Hepatocyte (in vitro differentiated cells): Measurements from ENCODE around the gene MRTFA. TPM values are rescaled to one million over a fixed set of nuclear protein-coding genes. Genes with fewer than 3 reads are reported as not detected.
A peak's percentile ranks its signal among the peaks of the same experiment; 100 is the strongest.

Experiments used
- DNase-seq: peaks from one replicate; pipeline ENCODE4 v3.0.0-alpha.2; 2016; ENCODE audit warnings: low spot score
- H2AFZ ChIP-seq: fragments of 200-600 bp; sonication (generic); 2 replicates; pipeline ENCODE4 v1.6.0; 2016; ENCODE audit warnings: antibody characterized with exemption, mild to moderate bottlenecking
- H3K27ac ChIP-seq: fragments of 200-600 bp; sonication (generic); 2 replicates; pipeline ENCODE4 v1.5.1; 2016; ENCODE audit warnings: mild to moderate bottlenecking
- H3K27me3 ChIP-seq: fragments of 200-600 bp; sonication (generic); 2 replicates; pipeline ENCODE4 v1.6.1; 2016
- H3K36me3 ChIP-seq: fragments of 200-600 bp; sonication (generic); replicated peaks from 2 replicates; pipeline ENCODE4 v1.5.1; 2016; ENCODE audit warnings: low read depth; ENCODE audit not compliant: insufficient read depth
- H3K4me1 ChIP-seq: fragments of 200-600 bp; sonication (generic); 2 replicates; pipeline ENCODE4 v1.5.1; 2016; ENCODE audit warnings: mild to moderate bottlenecking, moderate library complexity; ENCODE audit not compliant: insufficient read depth
- H3K4me2 ChIP-seq: fragments of 200-600 bp; sonication (generic); 2 replicates; pipeline ENCODE4 v1.6.0; 2016
- H3K4me3 ChIP-seq: fragments of 200-600 bp; sonication (generic); 2 replicates; pipeline ENCODE4 v1.5.1; 2016; ENCODE audit warnings: mild to moderate bottlenecking
- H3K79me2 ChIP-seq: fragments of 200-600 bp; sonication (generic); 2 replicates; pipeline ENCODE4 v1.6.0; 2017; ENCODE audit warnings: mild to moderate bottlenecking
- H3K9me2 ChIP-seq: fragments of 200-600 bp; sonication (generic); replicated peaks from 2 replicates; pipeline ENCODE4 v1.6.0; 2017; ENCODE audit warnings: mild to moderate bottlenecking; ENCODE audit not compliant: insufficient read depth
- H3K9me3 ChIP-seq: fragments of 200-600 bp; sonication (generic); 2 replicates; pipeline ENCODE4 v1.5.1; 2016; ENCODE audit warnings: low read depth, mild to moderate bottlenecking
- H4K20me1 ChIP-seq: fragments of 200-600 bp; sonication (generic); 2 replicates; pipeline ENCODE4 v1.6.0; 2016; ENCODE audit warnings: mild to moderate bottlenecking; ENCODE audit not compliant: insufficient read depth, poor library complexity, severe bottlenecking
- CTCF ChIP-seq: fragments of 200-600 bp; sonication (generic); IDR thresholded peaks from 2 replicates; pipeline ENCODE4 v1.5.1; 2016; ENCODE audit warnings: antibody characterized with exemption, mild to moderate bottlenecking; ENCODE audit not compliant: poor library complexity
- EZH2 ChIP-seq: fragments of 200-600 bp; sonication (generic); IDR thresholded peaks from 2 replicates; pipeline ENCODE4 v1.6.1; 2016; ENCODE audit warnings: antibody characterized with exemption, mild to moderate bottlenecking, borderline replicate concordance
- EZH2phosphoT487 ChIP-seq: fragments of 200-600 bp; sonication (generic); IDR thresholded peaks from one replicate; pipeline ENCODE4 v1.6.1; 2018; ENCODE audit warnings: antibody characterized with exemption, mild to moderate bottlenecking, low read depth, moderate library complexity; ENCODE audit not compliant: unreplicated experiment, severe bottlenecking
- WGBS: methylation state at CpG from one replicate; pipeline ENCODE4 v1.1.6; 2016; ENCODE audit warnings: low lambda C conversion rate; ENCODE audit errors: missing lambda C conversion rate; 5-methylcytosine and 5-hydroxymethylcytosine counted together
- polyA plus RNA-seq: library from polyadenylated mRNA; unstranded; fragments of >200 nt; fragmentation: Nextera tagmentation; extraction: Ambion mirVana; gene quantifications from 2 replicates; pipeline ENCODE4 v1.2.1, GENCODE V29; 2016
- total RNA-seq: library from RNA; depleted of rRNA; stranded (reverse); fragments of >200 nt; gene quantifications from 2 replicates; pipeline ENCODE4 v1.2.3, GENCODE V29; 2014

Gene MRTFA
- total and polyA plus RNA-seq, 2 experiments from 2014 or later: 19.0 to 29.7 TPM

DNA sequence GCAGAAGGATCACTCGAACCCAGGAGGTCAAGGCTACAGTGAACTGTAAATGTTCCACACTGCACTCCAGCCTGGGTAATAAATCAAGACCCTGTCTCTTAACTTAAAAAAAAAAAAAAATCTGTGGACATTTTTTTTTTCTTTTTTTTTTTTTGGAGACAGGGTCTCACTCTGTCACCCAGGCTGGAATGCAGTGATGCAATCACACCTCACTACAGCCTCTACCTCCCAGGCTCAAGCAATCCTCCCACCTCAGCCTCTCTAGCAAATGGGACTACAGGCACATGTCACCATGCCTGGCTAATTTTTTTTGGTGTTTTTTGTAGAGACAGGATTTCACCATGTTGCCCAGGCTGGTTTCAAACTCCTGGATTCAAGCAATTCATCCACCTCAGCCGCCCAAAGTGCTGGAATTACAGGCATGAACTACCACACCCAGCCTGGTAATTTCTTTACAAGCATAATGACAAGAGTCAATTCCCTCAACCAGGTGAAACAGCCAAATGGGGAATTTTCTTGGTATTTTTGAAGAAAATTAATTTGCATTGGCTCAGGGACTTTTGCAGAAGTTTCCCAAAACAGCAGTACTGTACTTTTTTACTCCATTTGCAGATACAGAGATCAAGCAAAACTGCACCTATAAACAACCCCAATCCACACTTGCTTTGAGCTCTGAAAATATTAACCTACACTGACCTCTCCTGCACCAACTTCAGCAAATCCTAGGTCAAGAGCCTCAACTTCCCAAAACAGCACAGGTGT, 44.0 kb downstream of the MRTFA start:
- no peaks in the 10 kb centered on the region for H3K9me2 ChIP-seq
- peaks cover 91% of the 10 kb centered on the region for H3K79me2 ChIP-seq
- 86% methylated on average over 2 of the region's 2 CpGs for WGBS
- no peak overlapping the region for H3K4me3 ChIP-seq
- peaks cover 11% of the 10 kb centered on the region for H3K4me1 ChIP-seq
- H3K4me2 ChIP-seq: no peak overlapping the region
- TF ChIP-seq EZH2 (no peak), CTCF (no peak), EZH2phosphoT487 (no peak)
- DNase-seq: no peak
- no peaks in the 10 kb centered on the region for H3K27me3 ChIP-seq
- peaks cover 3% of the 10 kb centered on the region for H4K20me1 ChIP-seq
- no peak overlapping the region for H3K27ac ChIP-seq
- H2AFZ ChIP-seq: no peak overlapping the region
- H3K9me3 ChIP-seq: no peaks in the 10 kb centered on the region
- H3K36me3 ChIP-seq: no peaks in the 10 kb centered on the region

DNA sequence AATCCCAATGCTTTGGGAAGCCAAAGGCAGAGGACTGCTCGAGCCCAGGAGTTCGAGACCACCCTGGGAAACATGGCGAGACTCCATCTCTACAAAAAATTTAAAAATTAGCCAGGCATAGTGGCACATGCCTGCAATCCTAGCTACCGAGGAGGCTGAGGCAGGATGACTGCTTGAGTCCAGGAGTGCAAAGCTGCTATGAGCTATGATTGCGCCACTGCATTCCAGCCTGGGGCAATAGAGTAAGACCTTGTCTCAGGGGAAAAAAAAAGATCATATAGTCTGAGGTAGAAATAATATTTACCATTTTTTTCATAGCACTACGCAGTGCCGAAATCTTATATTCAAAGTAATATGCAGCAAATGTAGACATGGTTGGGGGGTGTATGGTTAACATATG, 47.8 kb downstream of the MRTFA start:
- Histone ChIP-seq H3K36me3 (no peaks in the 10 kb centered on the region), H3K4me2 (no peak overlapping the region), H3K27me3 (no peaks in the 10 kb centered on the region), H2AFZ (no peak overlapping the region), H3K4me1 (peaks cover 7% of the 10 kb centered on the region), H3K79me2 (peaks cover 74% of the 10 kb centered on the region), H4K20me1 (peaks cover 3% of the 10 kb centered on the region), H3K9me2 (no peaks in the 10 kb centered on the region), H3K4me3 (no peak overlapping the region), H3K27ac (peak overlapping the region; percentile 23), H3K9me3 (no peaks in the 10 kb centered on the region)
- no peak for TF ChIP-seq EZH2
- no peak for TF ChIP-seq EZH2phosphoT487
- TF ChIP-seq CTCF: no peak
- peak; percentile 69 for DNase-seq
- 85% methylated on average over 7 of the region's 7 CpGs for WGBS

DNA sequence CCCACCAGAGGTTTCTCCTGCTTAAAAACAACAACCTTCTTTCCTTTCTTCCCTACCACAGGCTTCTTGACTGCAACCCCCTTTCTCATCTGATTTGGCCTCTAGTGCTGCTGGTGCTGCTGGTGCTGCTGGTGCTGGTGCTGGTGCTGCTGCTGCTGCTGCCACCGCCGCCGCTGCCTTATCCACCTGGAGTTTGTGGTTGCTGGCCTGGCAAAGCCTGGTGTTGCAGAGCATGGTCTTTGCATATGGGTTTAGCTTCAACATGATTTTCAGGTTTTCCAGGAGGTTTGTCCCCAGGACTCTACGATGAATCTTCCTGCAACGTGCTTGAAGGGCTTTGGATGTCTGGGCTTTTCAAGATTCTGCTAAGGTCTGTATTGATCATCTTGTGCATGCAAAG, 49.7 kb downstream of the MRTFA start:
- no peaks in the 10 kb centered on the region for H3K36me3 ChIP-seq
- H3K4me2 ChIP-seq: no peak overlapping the region
- no peak for DNase-seq
- no peaks in the 10 kb centered on the region for H3K27me3 ChIP-seq
- peaks cover 3% of the 10 kb centered on the region for H4K20me1 ChIP-seq
- TF ChIP-seq EZH2 (no peak), EZH2phosphoT487 (no peak), CTCF (no peak)
- H3K79me2 ChIP-seq: peaks cover 71% of the 10 kb centered on the region
- no peak overlapping the region for H3K4me3 ChIP-seq
- no peaks in the 10 kb centered on the region for H3K9me2 ChIP-seq
- no peaks in the 10 kb centered on the region for H3K9me3 ChIP-seq
- H3K4me1 ChIP-seq: peaks cover 7% of the 10 kb centered on the region
- H3K27ac ChIP-seq: no peak overlapping the region
- 97% methylated on average over 5 of the region's 5 CpGs for WGBS
- no peak overlapping the region for H2AFZ ChIP-seq
